Measurements from ENCODE around the gene CSF2.

Gene CSF2

GRCh38 chr5:132073231-132074013 lies at the start of gene CSF2:
TSS of gene CSF2 (plus strand) at chr5:132073789. CDS start at chr5:132073824, 35 bp downstream.
- no peak for DNase-seq (ENCODE audit: low spot score)

GRCh38 chr5:132024117-132024435 lies 49.5 kb upstream of the CSF2 start:
- no peak for DNase-seq (ENCODE audit: low spot score)

- DNase-seq (ENCODE audit: low spot score), result no peak
Observed at GRCh38 chr5:132024789-132025402, 48.7 kb upstream of the CSF2 start.

DNA sequence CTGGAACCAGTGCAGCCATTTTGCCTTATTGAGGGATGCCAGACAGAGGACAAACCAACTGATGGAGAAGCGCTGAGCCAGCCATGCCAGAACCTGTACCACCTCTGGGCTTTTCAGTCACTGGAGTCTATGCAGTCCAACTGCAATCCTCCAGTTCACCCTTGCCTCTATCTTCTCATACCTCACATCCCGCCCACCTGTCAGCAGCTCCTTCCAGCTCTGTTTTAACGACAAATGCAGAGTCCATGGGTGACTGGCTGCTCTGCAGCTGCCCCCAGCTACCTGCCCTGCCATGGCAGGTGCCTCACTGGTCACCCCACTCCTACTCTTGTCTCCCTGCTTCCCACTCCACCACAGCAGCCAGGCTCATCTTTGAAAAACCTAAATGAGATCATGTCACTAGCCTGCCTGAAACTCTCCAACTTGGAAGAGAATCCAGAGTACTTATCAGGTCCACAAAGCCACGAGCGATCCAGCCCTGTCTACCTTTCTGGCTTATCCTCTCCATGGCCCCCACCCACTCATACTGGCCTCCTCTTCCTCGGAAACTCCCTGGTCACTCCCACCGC lies 48.1 kb upstream of the CSF2 start:
- DNase-seq (ENCODE audit: low spot score), result no peak

DNA sequence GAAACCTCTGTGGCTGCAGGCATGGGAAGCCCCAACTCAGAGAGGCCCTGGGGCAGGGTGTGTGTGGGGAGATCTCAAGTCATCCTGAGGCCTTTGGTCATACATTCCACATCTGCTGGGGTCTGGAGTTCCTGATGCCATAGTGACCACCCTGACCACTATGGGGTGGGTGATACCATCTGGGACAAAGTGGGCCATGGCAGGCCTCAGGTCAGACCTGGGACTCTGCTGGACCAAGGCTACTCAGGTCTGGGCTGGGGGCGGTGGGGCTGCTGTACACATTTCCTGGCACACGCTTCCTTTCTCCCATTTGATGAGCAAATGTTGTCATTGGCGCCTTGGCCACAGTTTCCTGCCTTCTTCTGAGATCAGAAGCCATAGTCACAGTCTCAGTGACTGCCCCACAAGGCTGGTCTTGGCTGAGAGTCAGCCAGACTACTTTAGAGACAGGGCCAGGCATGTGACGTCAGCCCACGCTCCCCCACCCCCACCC lies 47.0 kb upstream of the CSF2 start:
- no peak for DNase-seq (ENCODE audit: low spot score)

- DNase-seq (ENCODE audit: low spot score), result no peak
Observed at GRCh38 chr5:132027027-132027426, 46.6 kb upstream of the CSF2 start.

DNA sequence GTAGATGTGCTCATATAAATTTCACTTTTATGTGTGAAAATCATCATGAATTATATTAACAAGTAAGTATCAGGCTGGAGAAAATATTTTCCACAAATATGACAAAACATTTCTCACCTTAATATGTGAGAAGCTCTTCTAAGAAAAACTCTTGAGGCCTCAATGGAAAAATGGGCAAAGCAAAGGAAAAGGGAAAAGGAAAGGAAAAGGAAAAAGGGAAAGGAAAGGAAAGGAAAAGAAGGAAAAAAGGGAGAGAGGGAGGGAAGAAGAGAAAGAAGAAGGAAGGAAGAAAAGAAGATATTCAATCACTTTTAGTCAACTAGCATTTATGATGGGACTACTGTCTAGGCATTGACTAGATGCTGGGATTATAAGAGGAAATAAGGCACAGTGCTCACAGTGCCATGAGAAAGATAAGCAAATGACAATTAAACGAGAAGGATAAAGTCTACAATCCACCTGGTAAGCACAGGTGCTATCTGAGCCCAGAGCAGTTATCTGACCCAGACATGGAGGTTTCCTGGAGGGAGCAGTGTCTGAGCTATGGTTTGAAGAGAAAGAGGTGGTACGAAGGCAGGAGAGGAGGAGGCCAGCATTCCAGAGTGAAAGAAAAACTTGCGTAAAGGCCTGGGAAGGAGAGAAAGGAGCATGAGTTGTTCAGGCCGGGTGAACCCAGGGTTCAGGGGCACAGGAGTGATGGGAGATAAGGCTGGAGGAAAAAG lies 43.8 kb upstream of the CSF2 start:
- no peak for DNase-seq (ENCODE audit: low spot score)

GRCh38 chr5:132030610-132031009 lies 43.0 kb upstream of the CSF2 start:
- DNase-seq (ENCODE audit: low spot score), result no peak

- DNase-seq (ENCODE audit: low spot score), result no peak
Observed at GRCh38 chr5:132032196-132032595, 41.4 kb upstream of the CSF2 start.

- DNase-seq (ENCODE audit: low spot score), result no peak
Observed at GRCh38 chr5:132033122-132033521, 40.5 kb upstream of the CSF2 start.

GRCh38 chr5:132037353-132037752 lies 36.2 kb upstream of the CSF2 start:
- DNase-seq (ENCODE audit: low spot score), result no peak

DNA sequence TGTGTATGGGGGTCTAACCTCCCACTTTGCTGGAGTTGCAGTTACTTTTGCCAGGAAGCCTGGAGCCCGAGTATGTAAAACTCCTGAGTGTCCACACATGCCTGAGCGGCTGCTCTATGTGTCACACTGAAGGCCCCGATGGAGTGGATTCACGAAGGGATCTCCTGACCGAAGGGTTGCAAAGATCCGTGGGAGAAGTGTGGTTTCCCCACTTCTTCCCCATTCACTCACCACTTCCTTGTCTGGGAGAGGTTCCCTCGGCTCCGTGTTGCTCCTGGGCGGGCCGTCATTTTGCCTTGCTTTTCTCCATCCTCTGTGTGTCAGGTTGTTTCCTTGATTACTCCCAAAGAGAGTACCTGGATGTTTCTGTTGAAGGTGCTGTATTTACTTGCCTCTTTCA lies 29.4 kb upstream of the CSF2 start:
- no peak for DNase-seq (ENCODE audit: low spot score)

DNA sequence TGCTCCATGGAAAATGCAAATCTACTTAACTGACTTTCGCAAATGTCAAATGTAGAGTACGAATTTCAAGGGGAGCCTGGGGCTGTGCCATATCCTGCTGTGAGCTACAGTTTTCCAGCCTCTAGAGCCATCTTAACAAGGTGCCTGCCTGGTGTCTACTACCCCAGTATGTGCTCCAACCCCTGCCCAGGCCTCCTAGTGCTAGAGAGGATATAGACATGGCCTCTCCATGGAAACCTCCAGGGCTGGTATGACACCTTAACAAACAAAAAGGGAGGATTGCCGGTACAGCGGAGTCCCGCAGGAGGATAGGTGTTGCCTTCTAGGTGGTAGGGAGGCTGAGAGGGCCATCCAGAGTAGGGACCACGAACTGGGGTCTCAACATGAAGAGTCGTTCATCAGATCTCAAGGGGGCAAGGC lies 26.7 kb upstream of the CSF2 start:
- no peak for DNase-seq (ENCODE audit: low spot score)

GRCh38 chr5:132049093-132049492 lies 24.5 kb upstream of the CSF2 start:
- no peak for DNase-seq (ENCODE audit: low spot score)

DNA sequence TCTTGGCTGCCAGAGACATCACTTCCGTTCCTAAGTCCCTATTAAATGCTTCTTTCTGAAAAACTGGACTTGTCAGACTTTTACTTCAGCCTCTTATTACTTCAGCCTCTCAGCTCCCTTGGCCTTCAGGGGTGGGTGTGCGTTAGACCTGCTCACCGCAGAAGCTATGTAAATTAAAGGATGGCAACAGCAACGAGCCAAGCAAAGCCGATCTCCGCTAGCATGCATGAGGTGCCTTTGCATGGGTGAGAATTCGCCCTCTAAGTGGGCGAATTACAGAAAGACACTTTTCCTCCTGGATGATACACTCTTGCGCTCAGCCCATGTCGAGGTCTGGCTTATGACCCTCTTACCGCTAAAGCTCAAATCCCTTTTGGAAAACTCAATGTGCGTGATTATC lies 24.0 kb upstream of the CSF2 start:
- no peak for DNase-seq (ENCODE audit: low spot score)

DNA sequence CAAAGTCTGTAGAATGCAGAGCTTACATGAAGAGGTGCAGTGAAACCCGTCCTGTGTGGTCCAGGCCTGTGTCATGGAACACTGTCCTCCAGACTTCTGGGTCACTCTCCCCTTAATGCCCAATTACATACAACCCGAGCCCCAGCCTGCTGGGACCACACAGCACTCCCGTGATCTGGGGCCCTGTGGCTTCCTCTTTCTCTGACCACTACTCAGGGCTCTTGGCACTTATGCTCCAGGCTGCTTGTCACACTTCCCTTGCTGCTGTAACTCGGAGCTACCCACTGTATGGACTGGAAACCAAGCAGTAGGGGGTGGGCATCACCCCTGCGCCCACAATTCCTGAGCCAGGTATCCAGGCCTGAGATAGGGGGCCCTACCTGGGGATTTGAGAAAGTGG lies 23.5 kb upstream of the CSF2 start:
- no peak for DNase-seq (ENCODE audit: low spot score)

GRCh38 chr5:132050661-132051552 lies 22.7 kb upstream of the CSF2 start:
- no peak for DNase-seq (ENCODE audit: low spot score)

DNA sequence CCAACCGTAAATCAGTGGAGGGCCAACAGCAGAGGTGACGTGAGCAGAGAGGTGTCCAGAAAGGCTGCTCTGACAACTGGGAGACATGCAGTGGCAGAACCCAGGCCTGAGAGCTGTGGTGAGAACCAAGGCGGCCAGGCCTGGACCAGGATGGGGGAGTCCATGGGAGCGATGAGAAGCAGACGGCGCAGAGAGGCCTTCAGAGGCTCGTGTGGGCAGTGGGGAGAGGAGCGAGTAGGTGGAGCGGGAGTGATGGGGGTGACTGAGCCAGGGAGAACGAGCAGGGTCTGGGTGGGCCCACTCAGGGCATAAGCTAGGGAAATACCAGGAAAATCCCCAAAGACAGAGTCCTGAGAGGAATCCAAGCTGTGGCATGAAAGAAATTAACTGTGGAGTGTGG lies 21.1 kb upstream of the CSF2 start:
- DNase-seq (ENCODE audit: low spot score), result no peak

DNA sequence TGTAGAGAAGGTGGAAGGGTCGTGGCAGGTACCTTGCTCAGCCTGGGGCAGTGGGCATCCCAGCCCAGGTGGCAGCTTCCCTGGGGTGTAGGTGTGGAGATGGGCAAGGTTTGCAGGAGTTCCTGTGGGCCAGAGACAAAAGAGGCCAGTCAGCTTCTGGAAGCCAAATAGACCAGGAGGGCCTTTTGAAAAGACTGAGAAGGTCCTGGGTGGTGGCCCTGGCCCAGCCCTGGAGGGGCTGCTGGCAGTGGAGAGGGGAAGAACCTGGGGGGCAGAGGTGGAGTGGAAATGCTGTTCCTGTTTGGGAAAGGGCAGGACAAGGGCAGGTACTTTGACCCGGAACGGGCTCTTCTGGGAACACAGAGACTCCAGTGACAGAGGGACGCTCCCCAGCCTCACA lies 20.1 kb upstream of the CSF2 start:
- DNase-seq (ENCODE audit: low spot score), result no peak

GRCh38 chr5:132054031-132054696 lies 19.4 kb upstream of the CSF2 start:
- no peak for DNase-seq (ENCODE audit: low spot score)

Measured in GM03348 (cell line).